Transverse colon (tissue), 4 donors: ENCODE measurements around the gene TNS1.

ENCODE experiments used
- POLR2AphosphoS5 ChIP-seq, 3 donors: sonication (generic); formaldehyde crosslinking; IDR thresholded peaks; one replicate each; pipeline ENCODE4 v1.6.1; 2016; ENCODE audit warnings: antibody characterized with exemption in 3 of 3
- TF ChIP-seq, protein P1 (sequence below), 5 experiments: fragments of 200-600 bp in 3 of 5; fragments of 450-650 bp in 2 of 5; sonication (generic) in 3 of 5; IDR thresholded peaks; 1 replicate in 2 of 5; 2 replicates in 3 of 5; pipeline ENCODE4 v1.5.1; 2016 to 2017; ENCODE audit warnings: antibody characterized with exemption in 5 of 5, inconsistent platforms in 3 of 5, mild to moderate bottlenecking in 2 of 5, moderate library complexity in 1 of 5

GRCh38 chr2:217842017-217842416, 160.8 kb downstream of the TNS1 start:
- TF ChIP-seq, protein P1, sequence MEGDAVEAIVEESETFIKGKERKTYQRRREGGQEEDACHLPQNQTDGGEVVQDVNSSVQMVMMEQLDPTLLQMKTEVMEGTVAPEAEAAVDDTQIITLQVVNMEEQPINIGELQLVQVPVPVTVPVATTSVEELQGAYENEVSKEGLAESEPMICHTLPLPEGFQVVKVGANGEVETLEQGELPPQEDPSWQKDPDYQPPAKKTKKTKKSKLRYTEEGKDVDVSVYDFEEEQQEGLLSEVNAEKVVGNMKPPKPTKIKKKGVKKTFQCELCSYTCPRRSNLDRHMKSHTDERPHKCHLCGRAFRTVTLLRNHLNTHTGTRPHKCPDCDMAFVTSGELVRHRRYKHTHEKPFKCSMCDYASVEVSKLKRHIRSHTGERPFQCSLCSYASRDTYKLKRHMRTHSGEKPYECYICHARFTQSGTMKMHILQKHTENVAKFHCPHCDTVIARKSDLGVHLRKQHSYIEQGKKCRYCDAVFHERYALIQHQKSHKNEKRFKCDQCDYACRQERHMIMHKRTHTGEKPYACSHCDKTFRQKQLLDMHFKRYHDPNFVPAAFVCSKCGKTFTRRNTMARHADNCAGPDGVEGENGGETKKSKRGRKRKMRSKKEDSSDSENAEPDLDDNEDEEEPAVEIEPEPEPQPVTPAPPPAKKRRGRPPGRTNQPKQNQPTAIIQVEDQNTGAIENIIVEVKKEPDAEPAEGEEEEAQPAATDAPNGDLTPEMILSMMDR (IDR thresholded peaks at IDR 0.05): no peak
- no peak for TF ChIP-seq POLR2AphosphoS5 (IDR thresholded peaks at IDR 0.05)
